GM19025 (cell line): ENCODE results near the gene HGF.
"Not testable (repeated sequence)": the region's sequence is repeated elsewhere in the genome, so short reads cannot be mapped to it uniquely, and the experiment has no call there.

Experiments used
- ATAC-seq: cut with Tn5 transposase; IDR thresholded peaks from one replicate; pipeline ENCODE4 v1.9.1; 2021; ENCODE audit warnings: mild to moderate bottlenecking, low read depth, moderate library complexity; ENCODE audit not compliant: unreplicated experiment

HGF gene

DNA sequence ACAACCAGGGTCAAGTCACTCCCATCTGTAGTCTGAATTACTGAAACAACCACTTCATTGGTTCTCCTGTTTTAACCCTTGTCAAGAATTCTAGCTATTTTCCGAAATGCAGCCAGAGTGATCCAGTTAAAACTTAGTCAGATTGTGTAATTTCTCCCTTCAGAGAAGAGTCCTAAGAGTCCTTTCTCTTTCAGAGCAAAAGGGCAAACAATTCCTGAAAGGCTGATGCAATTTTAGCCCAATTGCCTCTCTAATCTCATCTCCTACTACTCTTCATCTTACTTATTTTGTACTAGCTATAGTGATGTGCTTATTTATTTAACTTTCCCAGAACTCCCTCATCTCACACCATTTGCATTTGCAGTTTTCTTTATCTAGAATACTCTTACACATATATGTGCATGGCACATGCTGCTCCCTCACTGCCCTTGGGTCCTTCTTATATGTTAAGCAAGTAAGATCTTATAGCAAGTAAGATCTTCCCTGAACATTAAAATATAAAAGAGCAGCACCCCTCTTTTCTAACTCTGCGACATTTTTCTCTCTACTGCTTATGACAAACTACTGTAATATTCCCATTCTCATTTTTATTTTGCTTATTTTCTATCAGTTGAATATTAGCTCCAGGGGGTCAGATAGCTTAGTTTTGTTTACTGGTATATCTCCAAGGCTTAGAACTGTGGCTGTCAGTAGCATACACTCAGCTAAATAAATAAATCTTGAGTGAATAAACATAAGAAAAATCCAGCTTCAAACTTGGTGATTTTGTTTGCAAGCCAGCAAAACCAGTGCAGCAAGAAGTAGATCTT lies 44.6 kb downstream of the HGF start:
- ATAC-seq, result no peak

DNA sequence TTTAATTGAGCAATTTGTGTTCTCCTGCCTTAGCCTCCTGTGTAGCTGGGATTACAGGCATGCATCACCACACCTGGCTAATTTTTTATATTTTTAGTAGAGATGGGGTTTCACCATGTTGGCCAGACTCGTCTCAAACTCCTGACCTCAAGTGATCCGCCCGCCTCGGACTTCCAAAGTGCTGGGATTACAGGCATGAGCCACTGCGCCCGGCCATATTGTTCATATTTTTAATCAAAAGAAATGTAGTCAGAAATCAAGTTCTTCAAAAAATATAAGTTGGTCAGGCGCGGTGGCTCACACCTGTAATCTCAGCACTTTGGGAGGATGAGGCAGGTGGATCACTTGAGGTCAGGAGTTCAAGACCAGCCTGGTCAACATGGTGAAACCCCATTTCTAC lies 47.6 kb downstream of the HGF start:
- not testable (repeated sequence) for ATAC-seq

DNA sequence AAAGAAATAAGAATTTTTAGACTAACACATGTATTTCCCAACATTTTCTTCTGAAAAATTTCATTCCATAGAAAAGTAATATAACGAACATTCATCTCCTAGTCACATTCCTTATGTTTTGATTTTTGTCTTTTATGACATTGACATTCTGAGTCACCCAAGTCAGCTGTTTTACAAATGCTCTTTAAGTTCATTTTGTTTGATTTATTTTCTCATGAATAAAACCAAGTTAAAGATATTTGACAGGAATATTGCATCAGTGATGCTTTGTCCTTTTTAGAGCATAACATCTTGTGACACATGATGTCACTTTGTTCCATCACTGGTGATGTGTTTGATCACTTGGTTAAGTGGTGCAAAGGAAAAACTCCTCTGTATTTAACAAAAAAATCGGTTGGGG lies 48.4 kb downstream of the HGF start:
- ATAC-seq, result no peak

DNA sequence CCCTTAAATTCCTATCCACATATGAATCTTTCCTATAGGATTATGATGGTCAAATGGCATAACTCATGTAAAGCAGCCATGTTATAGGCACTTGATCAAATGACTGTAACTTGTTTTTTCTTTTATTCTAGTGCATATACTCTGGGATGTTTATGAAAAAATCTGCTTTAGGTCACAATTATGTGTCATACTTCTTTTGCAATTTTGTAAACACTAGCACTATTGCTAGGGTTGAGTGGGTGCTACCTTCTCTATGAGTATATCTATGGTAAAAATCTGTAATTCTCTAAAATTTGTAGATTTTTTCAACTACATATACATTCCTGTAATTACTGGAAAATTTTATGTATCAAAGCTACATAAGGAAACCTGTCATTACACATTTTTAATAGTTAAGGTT lies 50.0 kb downstream of the HGF start:
- ATAC-seq, result no peak

DNA sequence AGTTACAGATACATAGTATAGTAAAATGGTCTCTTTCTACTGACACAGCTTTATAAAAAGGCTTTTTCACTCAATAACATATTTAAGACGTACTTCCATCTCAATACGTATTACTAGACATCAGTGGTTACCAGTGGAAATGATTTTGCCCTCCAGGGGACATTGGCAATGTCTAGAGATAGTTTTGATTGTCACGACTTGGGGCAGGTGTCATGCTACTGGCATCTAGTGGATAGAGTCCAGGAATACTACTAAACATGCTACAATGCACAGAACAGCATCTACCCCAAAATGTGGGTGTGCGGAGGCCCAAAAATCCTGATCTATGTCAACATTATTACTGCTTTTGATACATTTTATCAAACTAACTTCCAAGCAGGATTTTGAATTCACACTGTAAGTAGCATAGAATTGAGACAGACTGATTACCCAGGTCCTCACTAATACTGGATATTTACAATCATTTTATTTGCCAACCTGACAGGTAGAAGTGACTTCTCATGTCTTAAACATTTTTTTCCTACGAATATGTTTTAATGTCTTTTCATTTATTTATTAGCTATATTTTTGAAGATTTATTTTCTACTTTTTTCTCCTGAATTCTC lies 53.8 kb downstream of the HGF start:
- ATAC-seq, result no peak

DNA sequence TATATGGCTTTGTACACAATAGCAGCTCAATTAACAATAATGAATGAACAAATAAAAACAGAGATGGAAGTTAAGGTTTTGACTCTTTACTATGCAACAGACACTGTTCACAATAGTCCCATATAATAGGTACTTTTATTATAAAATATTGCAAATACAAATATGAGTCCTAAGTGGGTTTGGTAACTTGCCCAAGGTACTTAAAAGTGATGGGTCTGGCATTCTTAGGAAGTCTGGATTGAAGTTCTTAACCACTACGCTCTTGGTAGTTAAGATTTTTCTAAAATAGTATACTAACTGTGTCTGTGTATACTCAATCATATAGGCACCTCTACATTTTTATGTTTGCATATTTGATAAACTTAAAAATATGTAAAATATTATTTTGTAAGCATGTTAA lies 55.5 kb downstream of the HGF start:
- no peak for ATAC-seq

DNA sequence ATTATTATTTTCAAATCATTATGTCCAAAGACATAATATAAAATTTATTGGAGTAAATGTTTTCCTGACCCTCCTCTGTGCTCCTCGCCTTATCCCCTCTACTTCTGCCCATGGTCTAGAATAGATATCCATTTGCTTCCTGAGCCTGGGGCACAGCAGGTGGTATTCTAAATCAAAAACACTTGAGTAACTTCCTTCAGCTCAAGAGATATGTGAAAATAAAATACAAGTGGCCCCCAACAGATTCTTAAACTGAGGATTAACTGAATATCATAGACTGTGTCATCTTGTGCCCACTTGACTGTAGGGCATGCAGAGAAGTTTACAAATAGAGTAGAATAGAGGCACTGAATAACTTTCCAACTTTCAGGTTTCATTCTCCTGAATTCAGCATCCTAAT lies 59.1 kb downstream of the HGF start:
- no peak for ATAC-seq

DNA sequence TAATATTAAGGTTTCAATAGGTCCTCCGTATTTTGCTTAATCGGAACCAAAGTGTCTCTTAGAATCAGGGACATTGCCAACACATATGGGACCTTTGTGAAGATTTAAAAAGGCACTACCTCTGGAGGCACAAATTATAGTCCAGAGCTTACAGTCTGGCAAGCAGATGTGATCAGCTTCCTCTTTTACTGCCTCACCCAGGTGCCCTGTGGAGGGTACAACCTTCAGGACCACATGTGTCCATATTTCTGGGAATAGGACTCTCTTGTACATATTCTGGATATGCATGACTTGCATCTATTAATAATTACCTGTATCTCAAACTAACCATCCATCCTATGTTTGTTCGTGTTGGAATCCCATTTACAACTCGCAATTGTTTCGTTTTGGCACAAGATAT lies 60.0 kb downstream of the HGF start:
- ATAC-seq, result no peak

DNA sequence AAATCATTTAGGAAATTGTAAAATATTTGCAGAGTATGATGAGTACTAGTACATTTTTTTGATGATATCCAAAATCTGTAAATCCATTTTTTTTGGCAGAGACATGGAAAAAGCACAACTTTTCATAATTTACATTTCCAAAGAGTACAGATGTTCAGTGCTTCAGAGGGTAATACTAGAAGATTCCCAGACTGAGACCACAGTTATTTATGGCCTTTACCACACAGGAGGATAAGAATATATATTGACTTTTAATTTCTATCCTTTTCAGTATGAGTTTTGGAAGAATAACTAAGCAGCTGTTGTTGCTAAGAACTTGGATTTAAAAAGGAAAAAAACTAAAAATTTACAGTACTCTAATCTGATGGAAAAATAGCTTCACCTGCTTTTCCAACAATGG lies 61.9 kb downstream of the HGF start:
- ATAC-seq, result no peak

DNA sequence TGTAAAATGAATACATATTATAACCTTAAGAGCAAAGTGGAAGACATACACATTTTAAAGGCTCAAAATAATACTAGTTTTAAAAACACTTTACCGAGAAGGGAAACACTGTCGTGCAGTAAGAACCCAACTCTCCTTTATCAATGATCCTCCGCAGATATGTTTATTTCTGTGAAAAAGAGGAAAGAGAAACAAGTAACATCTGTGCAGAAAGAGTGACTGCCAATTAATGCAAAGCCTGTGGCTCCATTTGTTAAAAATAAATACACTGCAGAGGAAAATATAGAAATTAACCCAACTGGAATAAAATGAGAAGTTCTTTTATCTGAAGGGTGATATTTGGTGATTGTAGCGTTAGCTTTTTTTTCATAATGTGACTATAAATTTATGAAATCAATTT lies 62.7 kb downstream of the HGF start:
- no peak for ATAC-seq

DNA sequence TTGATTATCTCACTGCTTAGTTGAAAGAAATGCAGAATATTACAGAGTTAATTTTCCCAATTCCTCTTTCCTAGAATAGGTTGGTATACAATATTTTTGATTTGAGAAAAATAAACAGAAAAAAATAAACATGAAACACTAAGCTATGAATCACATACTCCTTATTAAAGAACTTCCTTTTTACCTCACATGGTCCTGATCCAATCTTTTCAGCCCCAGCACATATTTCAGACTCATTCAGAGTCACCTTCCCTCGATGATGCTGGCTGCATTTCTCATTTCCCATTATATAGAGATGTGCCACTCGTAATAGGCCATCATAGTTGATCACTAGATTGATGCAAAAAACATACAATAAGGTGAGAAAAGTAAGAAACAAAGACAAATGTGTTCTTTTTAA lies 64.6 kb downstream of the HGF start:
- ATAC-seq, result no peak

DNA sequence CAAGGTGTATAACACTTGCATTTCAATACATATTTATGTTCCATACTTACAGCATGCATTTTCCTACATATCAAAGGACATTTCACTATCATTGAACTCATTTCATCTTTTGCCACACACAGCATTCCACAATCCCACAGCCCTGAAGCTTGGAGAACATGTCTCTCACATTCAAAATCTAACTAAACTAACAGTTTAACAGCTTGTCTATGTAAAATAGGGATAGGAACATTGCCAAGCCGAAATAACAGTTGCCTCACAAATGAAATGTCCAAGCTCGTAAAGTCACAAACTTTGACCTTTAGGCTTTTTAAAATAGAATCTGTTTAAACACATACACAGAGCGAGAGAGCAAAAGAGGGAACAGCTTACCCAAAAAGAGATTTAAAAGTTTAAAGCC lies 65.3 kb downstream of the HGF start:
- no peak for ATAC-seq

DNA sequence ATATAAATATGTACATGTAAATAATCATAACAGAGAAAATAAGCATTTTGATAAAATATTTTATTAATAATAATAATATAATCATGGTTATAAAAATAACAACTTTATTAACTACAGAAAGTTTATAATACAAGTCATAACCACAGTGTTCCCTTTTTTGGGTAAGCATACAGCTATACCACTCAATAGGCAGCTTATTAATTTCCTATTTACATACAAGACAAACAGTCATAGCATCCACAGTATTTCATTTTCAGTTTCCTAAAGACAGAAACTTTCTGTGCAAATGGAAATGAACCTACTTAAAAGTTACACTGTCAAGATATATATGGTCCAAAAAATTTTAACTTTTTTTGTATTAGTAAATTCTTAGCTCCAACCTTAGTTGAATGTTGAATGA lies 70.9 kb downstream of the HGF start:
- no peak for ATAC-seq

DNA sequence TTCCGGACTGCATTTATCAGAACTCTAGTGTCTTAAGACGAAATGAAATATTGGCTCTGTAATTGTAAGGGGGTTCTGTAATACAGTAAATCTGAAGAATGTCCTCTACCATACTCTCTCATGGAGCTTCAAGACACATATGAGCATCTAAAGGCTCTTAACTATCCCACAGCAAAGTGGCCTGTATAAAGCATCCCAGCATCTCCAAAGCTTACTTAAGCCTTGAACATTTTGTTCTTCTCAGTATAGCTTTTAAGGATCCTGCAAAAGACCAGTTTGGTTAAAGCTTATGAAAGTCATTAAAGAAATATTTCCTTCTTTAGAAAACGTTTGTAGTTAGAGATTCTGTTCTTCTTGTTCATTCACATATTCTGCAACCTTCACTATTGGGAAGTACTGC lies 75.1 kb downstream of the HGF start:
- ATAC-seq, result no peak

DNA sequence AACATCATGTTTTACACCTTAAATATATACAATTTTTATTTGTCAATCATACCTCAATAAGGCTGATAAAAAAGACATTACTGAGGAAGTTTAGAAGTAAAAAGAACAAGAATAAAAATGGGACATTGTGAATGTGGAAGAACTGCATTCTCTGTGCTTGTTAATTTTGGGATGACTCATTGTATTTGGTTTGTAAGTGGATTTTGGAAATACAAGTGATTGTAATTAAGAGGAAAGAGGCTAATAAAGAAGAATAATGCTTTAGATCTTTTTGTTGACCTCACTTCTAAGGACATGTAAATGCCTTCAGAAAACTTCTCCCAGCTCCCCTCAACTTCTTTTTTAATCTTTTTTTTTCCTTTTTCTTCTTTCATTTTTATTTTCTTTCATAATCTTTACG lies 76.0 kb downstream of the HGF start:
- no peak for ATAC-seq

DNA sequence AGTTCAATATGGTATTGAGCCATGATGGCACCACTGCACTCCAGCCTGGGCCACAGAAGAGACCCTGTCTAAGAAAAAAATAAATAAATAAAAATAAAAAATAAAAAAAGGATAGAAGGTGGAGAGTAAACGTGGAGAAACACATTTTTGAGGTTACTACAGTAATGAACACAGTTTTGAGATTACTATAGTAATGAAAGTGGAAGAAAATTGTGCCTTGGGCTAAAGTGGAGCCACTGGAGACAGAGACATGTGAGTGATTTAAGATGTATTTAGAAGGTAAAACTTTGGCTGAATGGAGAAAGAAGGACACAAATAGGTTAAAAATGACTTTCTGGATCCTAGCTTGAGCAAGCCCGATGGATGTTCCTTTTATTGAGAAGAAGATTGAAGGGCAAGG lies 76.8 kb downstream of the HGF start:
- ATAC-seq, result no peak

DNA sequence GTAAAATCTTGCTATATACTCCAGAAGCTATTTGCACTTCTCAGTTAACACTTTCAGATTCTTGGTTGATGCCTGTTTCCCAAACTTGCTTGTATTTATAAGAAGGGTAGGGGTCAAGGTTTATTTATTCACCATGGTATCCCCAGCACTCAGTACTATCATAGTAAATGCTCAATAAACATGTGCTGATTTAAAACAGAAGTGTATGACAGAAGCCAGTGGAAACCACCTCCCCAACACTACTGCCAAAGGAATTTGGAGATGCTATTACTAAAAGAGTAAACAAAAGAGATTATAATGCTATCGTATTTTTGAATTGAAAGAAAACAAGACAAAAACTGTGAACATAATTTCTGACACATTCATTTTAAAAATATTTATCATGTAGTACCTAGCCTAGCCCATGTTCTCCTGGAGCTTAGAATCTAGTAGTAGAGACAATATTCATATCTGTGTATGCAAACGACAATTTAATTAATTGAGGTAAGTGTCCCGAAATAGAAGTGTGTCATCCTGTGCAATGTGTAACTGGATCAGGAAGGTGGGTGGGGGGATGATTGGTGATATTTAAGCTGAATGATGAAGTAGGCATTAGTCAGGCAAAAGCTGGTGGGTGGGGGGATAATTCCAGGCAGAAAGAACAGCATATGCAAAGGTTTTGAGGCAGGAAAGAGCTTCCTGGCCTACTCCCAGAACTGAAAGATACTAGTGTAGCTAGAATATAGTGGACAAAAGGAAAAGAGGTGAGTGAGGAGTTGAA lies 77.5 kb downstream of the HGF start:
- ATAC-seq, result no peak

DNA sequence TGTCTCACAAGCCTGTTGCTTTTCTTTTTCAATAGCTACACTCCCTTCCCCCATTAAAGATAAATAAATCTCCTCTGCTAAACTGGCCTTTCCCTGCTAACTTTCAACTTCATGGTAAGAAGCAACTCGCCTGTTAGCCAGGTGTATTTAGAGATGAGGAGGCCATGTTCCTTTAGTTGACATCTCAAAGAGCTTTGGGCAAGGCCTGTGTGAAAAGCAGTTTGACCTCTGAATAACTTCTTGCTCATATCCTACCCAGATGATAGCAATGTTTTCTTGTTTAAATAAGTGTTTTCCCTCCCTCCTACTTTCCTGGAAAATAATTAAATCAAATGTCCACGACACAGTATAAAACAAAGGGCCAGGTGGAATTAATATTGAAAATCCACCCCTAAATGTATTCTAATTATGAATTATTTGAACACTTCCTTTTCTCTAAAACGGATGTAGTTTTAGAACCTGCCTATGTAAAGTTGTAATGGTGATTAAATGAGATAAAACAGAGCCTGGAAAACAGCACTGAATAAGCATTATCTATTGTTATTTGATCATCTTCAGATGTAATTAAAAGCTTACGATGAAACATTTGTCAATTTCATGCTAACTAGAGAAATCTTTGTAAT lies 78.5 kb downstream of the HGF start:
- ATAC-seq, result no peak

DNA sequence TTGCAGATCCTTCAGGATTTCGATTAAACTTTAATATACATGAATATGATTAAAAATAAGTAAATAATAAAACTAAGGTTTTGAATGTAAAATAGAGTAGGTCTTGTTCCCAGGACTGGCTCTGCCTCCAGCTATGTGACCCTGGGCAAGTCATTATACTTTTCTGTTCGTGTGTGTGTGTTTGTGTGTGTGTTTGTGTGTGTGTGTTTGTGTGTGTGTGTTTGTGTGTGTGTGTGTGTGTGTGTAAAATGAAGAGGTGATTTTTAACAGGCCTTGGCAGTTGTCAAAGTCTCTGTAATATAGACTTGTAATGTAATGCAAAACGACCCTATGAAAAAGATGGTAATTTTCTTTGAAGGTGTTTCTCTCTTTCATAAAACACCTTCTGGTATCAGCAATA lies 79.2 kb downstream of the HGF start:
- ATAC-seq, result no peak

DNA sequence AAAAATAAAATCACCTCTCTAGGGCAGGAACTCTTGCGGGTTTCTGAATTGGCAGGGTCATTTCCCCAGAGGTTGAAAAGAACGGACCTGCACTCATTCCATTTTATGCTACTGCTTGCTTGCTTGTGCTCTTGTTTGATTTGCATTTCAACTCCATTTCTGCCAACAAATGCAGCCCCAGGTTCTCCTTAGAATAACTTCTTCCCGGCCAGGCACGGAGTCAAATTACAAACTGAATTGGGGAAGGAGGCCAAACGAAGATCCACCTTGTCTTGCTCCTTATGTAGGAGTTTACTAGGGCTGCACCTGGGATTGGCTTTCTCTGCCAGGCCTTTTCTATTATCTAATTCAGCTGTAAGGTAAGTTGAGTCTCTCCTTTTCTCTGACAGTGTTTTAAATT lies 79.6 kb downstream of the HGF start:
- ATAC-seq, result no peak

DNA sequence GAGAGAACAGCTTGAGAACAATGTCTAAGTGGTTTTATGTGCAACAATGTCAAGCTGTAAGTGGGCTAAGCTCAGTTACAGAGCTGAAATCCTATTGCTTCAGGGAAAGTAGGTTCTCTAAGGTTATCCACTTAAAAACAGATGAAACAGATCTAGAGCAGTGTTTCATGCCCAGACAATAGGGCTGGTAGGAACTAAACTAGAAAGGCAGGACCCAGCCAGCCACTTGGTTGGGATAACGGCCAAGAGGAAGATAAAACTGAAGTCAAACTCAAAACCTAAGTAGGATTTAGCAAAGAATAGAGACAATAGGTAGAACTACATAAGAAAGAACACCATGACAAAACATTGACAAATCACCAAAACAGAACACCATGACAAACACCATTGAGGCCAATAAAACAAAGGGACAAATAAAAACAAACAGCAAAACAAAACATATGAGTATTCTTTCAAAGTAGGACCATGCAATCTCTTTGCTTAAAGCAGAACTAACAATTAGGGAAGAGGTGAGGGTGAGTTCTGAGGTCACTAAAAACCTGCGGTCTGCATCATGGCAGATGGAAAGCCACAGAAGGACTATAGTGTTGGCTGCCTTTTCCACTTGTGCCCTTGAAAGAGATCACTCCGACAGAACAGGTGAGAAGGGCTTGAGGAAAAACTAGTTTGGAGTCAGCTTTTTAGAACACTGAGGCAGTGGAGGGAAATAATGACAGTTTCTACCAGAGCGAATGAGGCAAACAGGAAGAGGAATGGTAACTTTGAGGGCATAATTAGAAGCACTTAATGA lies 81.0 kb downstream of the HGF start:
- ATAC-seq, result no peak
